BJ (cell line): ENCODE data around the gene ALG12. TPM values are rescaled to one million over a fixed set of nuclear protein-coding genes. Genes with fewer than 3 reads are reported as not detected.

ENCODE experiments used
- CTCF ChIA-PET: fragments of 350-600 bp; formaldehyde crosslinking; extraction: SDS; loops from one replicate; lab custom pipeline; 2021; ENCODE audit warnings: antibody characterized with exemption, inconsistent platforms; lab: Yijun Ruan, JAX
- POLR2A ChIA-PET: fragments of 300-600 bp; sonication (Branson Sonifier 250); formaldehyde crosslinking; extraction: SDS; loops from one replicate; lab custom pipeline; 2021; ENCODE audit warnings: antibody characterized with exemption; lab: Charles Lee
- DNase-seq: peaks from one replicate; pipeline ENCODE4 v3.0.0-alpha.2; 2011; ENCODE audit warnings: low read depth
- H3K27me3 ChIP-seq: 2 replicates; pipeline ENCODE4 v1.6.0; 2011; ENCODE audit warnings: low read length; ENCODE audit not compliant: control insufficient read depth, insufficient read depth
- H3K36me3 ChIP-seq: 2 replicates; pipeline ENCODE4 v1.5.1; 2011; ENCODE audit warnings: low read length; ENCODE audit not compliant: control insufficient read depth, insufficient read depth
- H3K4me3 ChIP-seq: 2 replicates; pipeline ENCODE4 v1.5.1; 2011; ENCODE audit warnings: low read depth, mild to moderate bottlenecking, control low read depth, low read length
- CTCF ChIP-seq: IDR thresholded peaks from 2 replicates; pipeline ENCODE4 v1.5.1; 2011; ENCODE audit warnings: low read depth, mild to moderate bottlenecking, control low read depth, inconsistent platforms, low read length, moderate library complexity; ENCODE audit not compliant: insufficient read depth
- polyA plus RNA-seq: library from polyadenylated mRNA; depleted of rRNA; stranded (reverse); fragments of >200 nt; gene quantifications from 2 replicates; pipeline ENCODE4 v1.2.3, GENCODE V29; 2011

Gene ALG12
- polyA plus RNA-seq, 1 experiment = 7.9 TPM

- CTCF ChIA-PET = interaction anchor here (0.6 to 2.3 kb wide), 3 partner anchors 102 to 290 kb away, joined by 3 to 14 read pairs (median 5); no protein-coding TSS in a partner anchor
Observed at GRCh38 chr22:49928185-49928495, 9.9 kb upstream of the ALG12 start.

GRCh38 chr22:49927483-49928184 lies 9.4 kb upstream of the ALG12 start:
- no peaks in the 10 kb centered on the region for H3K27me3 ChIP-seq
- peaks cover 1% of the 10 kb centered on the region; the same call in 1 of the 2 replicates for H3K36me3 ChIP-seq
- DNase-seq = no peak
- no peak overlapping the region for H3K4me3 ChIP-seq
- POLR2A ChIA-PET = no interaction called here
- CTCF ChIA-PET = interaction anchor here (0.6 to 2.3 kb wide), 3 partner anchors 103 to 291 kb away, joined by 3 to 14 read pairs (median 5); no protein-coding TSS in a partner anchor
- TF ChIP-seq CTCF = no peak

More at GRCh38 chr22:49928185-49928495, 9.9 kb upstream of the ALG12 start:
- TF ChIP-seq CTCF = no peak
- no peak for DNase-seq
- H3K36me3 ChIP-seq = peaks cover 1% of the 10 kb centered on the region; the same call in 1 of the 2 replicates
- POLR2A ChIA-PET = no interaction called here
- no peaks in the 10 kb centered on the region for H3K27me3 ChIP-seq
- H3K4me3 ChIP-seq = no peak overlapping the region

GRCh38 chr22:49926916-49927315 lies 8.7 kb upstream of the ALG12 start:
- Histone ChIP-seq H3K27me3 (no peaks in the 10 kb centered on the region), H3K4me3 (no peak overlapping the region), H3K36me3 (peaks cover 1% of the 10 kb centered on the region; the same call in 1 of the 2 replicates)
- ChIA-PET CTCF (interaction anchor here (2.3 kb wide), 1 partner anchor 104 kb away, joined by 14 read pairs; no protein-coding TSS in a partner anchor), POLR2A (no interaction called here)
- no peak for DNase-seq
- TF ChIP-seq CTCF = no peak

- ChIA-PET POLR2A (no interaction called here), CTCF (interaction anchor here (1.2 kb wide), 1 partner anchor 106 kb away, joined by 6 read pairs; no protein-coding TSS in a partner anchor)
Observed at GRCh38 chr22:49925525-49926128, 7.4 kb upstream of the ALG12 start.

More at GRCh38 chr22:49925525-49926128, 7.4 kb upstream of the ALG12 start:
- H3K36me3 ChIP-seq = peaks cover 7% of the 10 kb centered on the region
- H3K4me3 ChIP-seq = no peak overlapping the region
- no peaks in the 10 kb centered on the region for H3K27me3 ChIP-seq
- DNase-seq = no peak
- no peak for TF ChIP-seq CTCF
